A549 (cell line): ENCODE data around the gene GNB1L. TPM values are rescaled to one million over a fixed set of nuclear protein-coding genes. Genes with fewer than 3 reads are reported as not detected.

Experiments
- ATAC-seq, 2 experiments: fragments of 200-7000 bp in 1 of 2; fragments of >200 bp in 1 of 2; cut with Nextera tagmentation in 1 of 2; cut with Tn5 transposase in 1 of 2; 3 replicates each; pipeline versions ENCODE4 v1.8.0 to v1.9.1; 2018 to 2020; ENCODE audit warnings: mild to moderate bottlenecking in 1 of 2, moderate library complexity in 1 of 2
- CTCF ChIA-PET: fragments of 300-600 bp; sonication (Branson Sonifier 250); formaldehyde crosslinking; extraction: SDS; loops from one replicate; lab custom pipeline; 2021; ENCODE audit warnings: antibody characterized with exemption, inconsistent platforms; lab: Yijun Ruan, JAX
- POLR2A ChIA-PET: fragments of 350-600 bp; formaldehyde crosslinking; extraction: SDS; loops from one replicate; lab custom pipeline; 2021; ENCODE audit warnings: antibody characterized with exemption, inconsistent platforms; lab: Yijun Ruan, JAX
- DNase-seq, 2 experiments: peaks; one replicate each; pipeline versions ENCODE4 v3.0.0 to v3.0.0-alpha.2; 2011 to 2016; ENCODE audit warnings: low read depth in 1 of 2, low spot score in 1 of 2
- FAIRE-seq: peaks from 2 replicates; lab custom pipeline; 2011; peaks lifted over from hg19 to GRCh38; lab: Jason Lieb, UNC
- H3K27ac ChIP-seq, 2 experiments: fragments of >200 bp; sonication (Bioruptor Twin); formaldehyde crosslinking; 3 replicates each; pipeline ENCODE4 v1.5.1; 2016 to 2017
- H3K4me1 ChIP-seq: fragments of >200 bp; sonication (Bioruptor Twin); formaldehyde crosslinking; 3 replicates; pipeline ENCODE4 v1.6.1; 2016
- H3K4me2 ChIP-seq: fragments of >200 bp; sonication (Bioruptor Twin); formaldehyde crosslinking; 3 replicates; pipeline ENCODE4 v1.6.1; 2016
- H3K4me3 ChIP-seq: fragments of >200 bp; sonication (Bioruptor Twin); formaldehyde crosslinking; 3 replicates; pipeline ENCODE4 v1.5.1; 2016
- H3K9me3 ChIP-seq: fragments of >200 bp; sonication (Bioruptor Twin); formaldehyde crosslinking; 3 replicates; pipeline ENCODE4 v1.6.1; 2016
- BHLHE40 ChIP-seq: IDR thresholded peaks from 2 replicates; pipeline ENCODE4 v1.6.1; 2012; ENCODE audit warnings: low read depth, low read length, inconsistent platforms
- CEBPB ChIP-seq, 2 experiments: fragments of >200 bp in 1 of 2; sonication (Bioruptor Twin) in 1 of 2; formaldehyde crosslinking in 1 of 2; IDR thresholded peaks; 2 replicates each; pipeline ENCODE4 v1.6.1; 2012 to 2016
- EHF ChIP-seq: fragments of 250-450 bp; sonication (Bioruptor Pico); IDR thresholded peaks from 2 replicates; pipeline ENCODE4 v1.5.0; 2020; ENCODE audit warnings: mild to moderate bottlenecking
- EHMT2 ChIP-seq: fragments of 200-600 bp; sonication (generic); IDR thresholded peaks from 2 replicates; pipeline ENCODE4 v1.6.1; 2016; ENCODE audit warnings: antibody characterized with exemption, low read depth, mild to moderate bottlenecking, moderate library complexity
- EP300 ChIP-seq, 2 experiments: fragments of >200 bp; sonication (Bioruptor Twin); formaldehyde crosslinking; IDR thresholded peaks; 2 replicates in 1 of 2; 3 replicates in 1 of 2; pipeline ENCODE4 v1.6.1; 2016 to 2017
- ESRRA ChIP-seq: fragments of 150-350 bp; IDR thresholded peaks from 2 replicates; pipeline ENCODE4 v1.6.1; 2014; ENCODE audit warnings: mild to moderate bottlenecking, low read length, borderline replicate concordance
- FOSL2 ChIP-seq, 2 experiments: fragments of 450-650 bp in 1 of 2; fragments of >200 bp in 1 of 2; sonication (Bioruptor Twin) in 1 of 2; formaldehyde crosslinking; IDR thresholded peaks; 2 replicates each; pipeline versions ENCODE4 v1.5.0 to v1.6.1; 2016 to 2020; ENCODE audit warnings: mild to moderate bottlenecking in 1 of 2, moderate library complexity in 1 of 2
- FOXS1 ChIP-seq: fragments of 250-450 bp; sonication (Bioruptor Pico); IDR thresholded peaks from 2 replicates; pipeline ENCODE4 v1.5.0; 2020; ENCODE audit warnings: mild to moderate bottlenecking, moderate library complexity
- HEYL ChIP-seq: fragments of 250-450 bp; sonication (Bioruptor Pico); IDR thresholded peaks from 2 replicates; pipeline ENCODE4 v1.8.0; 2021; ENCODE audit warnings: mild to moderate bottlenecking, moderate library complexity
- HOXA7 ChIP-seq: fragments of 250-450 bp; sonication (Bioruptor Pico); IDR thresholded peaks from 2 replicates; pipeline ENCODE4 v1.5.0; 2020; ENCODE audit warnings: mild to moderate bottlenecking, moderate library complexity
- HOXB13 ChIP-seq: fragments of 250-450 bp; sonication (Bioruptor Pico); IDR thresholded peaks from 2 replicates; pipeline ENCODE4 v1.5.0; 2020; ENCODE audit warnings: low read depth, mild to moderate bottlenecking, moderate library complexity
- MYC ChIP-seq: IDR thresholded peaks from 2 replicates; pipeline ENCODE4 v1.6.1; 2012; ENCODE audit warnings: mild to moderate bottlenecking, inconsistent platforms, low read length, improper control_type of control experiment, borderline replicate concordance
- RCOR1 ChIP-seq: fragments of 150-350 bp; IDR thresholded peaks from 2 replicates; pipeline ENCODE4 v1.6.1; 2014; ENCODE audit warnings: antibody characterized with exemption, low read length, low read depth
- TFCP2L1 ChIP-seq: fragments of 250-450 bp; sonication (Bioruptor Pico); IDR thresholded peaks from 2 replicates; pipeline ENCODE4 v1.5.0; 2021; ENCODE audit warnings: mild to moderate bottlenecking
- TP53 ChIP-seq: fragments of 250-450 bp; sonication (Bioruptor Pico); IDR thresholded peaks from 2 replicates; pipeline ENCODE4 v1.5.0; 2021; ENCODE audit warnings: mild to moderate bottlenecking, moderate library complexity
- WGBS: methylation state at CpG from one replicate; pipeline ENCODE4 v1.1.6; 2017; ENCODE audit errors: missing lambda C conversion rate; 5-methylcytosine and 5-hydroxymethylcytosine counted together
- polyA plus RNA-seq, 4 experiments: library from polyadenylated mRNA; depleted of rRNA in 3 of 4; stranded (reverse); fragments of >200 nt; fragmentation: RNase III in 1 of 4; extraction: RNeasy Plus Mini Kit Qiagen cat#74134 plus additional on column Dnase treatment in 1 of 4; gene quantifications; 2 replicates in 3 of 4; 3 replicates in 1 of 4; pipeline ENCODE4 v1.2.3, GENCODE V29; 2011 to 2017
- TF ChIP-seq, protein P1 (sequence below): fragments of 450-650 bp; IDR thresholded peaks from 2 replicates; pipeline ENCODE4 v1.6.1; 2014; ENCODE audit warnings: antibody characterized with exemption
- TF ChIP-seq, protein P2 (sequence below): fragments of 150-350 bp; IDR thresholded peaks from 2 replicates; pipeline ENCODE4 v1.6.1; 2014; ENCODE audit warnings: low read depth, mild to moderate bottlenecking, low read length
- TF ChIP-seq, protein P3 (sequence below): fragments of >200 bp; sonication (Bioruptor Twin); formaldehyde crosslinking; IDR thresholded peaks from 2 replicates; pipeline ENCODE4 v1.6.1; 2016
- TF ChIP-seq, protein P4 (sequence below): fragments of 250-450 bp; sonication (Bioruptor Pico); IDR thresholded peaks from 2 replicates; pipeline ENCODE4 v1.5.0; 2020; ENCODE audit warnings: low read depth, mild to moderate bottlenecking, moderate library complexity
- TF ChIP-seq, protein P5 (sequence below): fragments of >200 bp; sonication (Bioruptor Twin); formaldehyde crosslinking; IDR thresholded peaks from 3 replicates; pipeline ENCODE4 v1.6.1; 2016

GNB1L gene
- polyA plus RNA-seq, 2 of the 4 experiments (the other 2 are of a cell fraction), result 1.8 to 10.3 TPM

DNA sequence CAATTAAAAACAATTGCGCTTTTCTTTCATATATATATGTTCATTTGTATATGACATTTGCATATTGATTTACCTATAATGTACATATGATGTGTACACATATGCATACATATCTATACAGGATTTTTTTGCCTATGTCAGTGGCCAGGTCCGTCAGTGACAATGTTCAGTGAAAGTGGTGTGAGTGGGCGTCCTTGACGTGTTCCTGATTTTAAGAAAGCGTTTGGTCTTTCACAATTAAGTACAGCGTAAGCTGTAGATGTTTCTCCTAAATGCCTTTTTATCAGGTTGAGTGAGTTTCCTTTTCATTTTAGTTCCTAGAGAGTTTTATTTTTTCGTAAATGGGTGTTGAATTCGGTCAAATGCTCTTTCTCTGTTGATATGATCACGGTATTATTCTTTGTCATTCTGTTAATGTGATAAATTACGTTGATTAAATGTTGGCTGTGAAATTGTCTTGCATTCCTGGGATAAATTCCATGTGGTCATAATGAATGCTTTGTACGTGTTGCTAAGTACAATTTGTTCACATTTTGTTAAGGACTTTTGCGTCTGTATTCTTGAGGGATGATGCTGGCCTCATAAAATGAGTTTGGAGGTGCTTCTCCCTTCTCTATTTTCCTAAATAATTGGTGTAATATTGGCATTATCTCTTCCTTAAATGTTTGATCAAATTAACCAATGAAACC, 10.6 kb upstream of the GNB1L start:
- ATAC-seq (no peak), DNase-seq (no peak), FAIRE-seq (no peak)
- ChIA-PET POLR2A (no interaction called here), CTCF (interaction anchor here (0.9 to 1.7 kb wide), 4 partner anchors 10 to 134 kb away, joined by 3 to 6 read pairs (median 4); no protein-coding TSS in a partner anchor)
- no peak overlapping the region for H3K4me3 ChIP-seq
- TF ChIP-seq, protein P1, sequence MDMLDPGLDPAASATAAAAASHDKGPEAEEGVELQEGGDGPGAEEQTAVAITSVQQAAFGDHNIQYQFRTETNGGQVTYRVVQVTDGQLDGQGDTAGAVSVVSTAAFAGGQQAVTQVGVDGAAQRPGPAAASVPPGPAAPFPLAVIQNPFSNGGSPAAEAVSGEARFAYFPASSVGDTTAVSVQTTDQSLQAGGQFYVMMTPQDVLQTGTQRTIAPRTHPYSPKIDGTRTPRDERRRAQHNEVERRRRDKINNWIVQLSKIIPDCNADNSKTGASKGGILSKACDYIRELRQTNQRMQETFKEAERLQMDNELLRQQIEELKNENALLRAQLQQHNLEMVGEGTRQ, result no peak
- no peak for TF ChIP-seq RCOR1
- TF ChIP-seq, protein P2, sequence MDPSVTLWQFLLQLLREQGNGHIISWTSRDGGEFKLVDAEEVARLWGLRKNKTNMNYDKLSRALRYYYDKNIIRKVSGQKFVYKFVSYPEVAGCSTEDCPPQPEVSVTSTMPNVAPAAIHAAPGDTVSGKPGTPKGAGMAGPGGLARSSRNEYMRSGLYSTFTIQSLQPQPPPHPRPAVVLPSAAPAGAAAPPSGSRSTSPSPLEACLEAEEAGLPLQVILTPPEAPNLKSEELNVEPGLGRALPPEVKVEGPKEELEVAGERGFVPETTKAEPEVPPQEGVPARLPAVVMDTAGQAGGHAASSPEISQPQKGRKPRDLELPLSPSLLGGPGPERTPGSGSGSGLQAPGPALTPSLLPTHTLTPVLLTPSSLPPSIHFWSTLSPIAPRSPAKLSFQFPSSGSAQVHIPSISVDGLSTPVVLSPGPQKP, result no peak
- no peak for TF ChIP-seq FOSL2 (IDR thresholded peaks at IDR 0.05)
- TF ChIP-seq FOSL2 (CRISPR knock-in tag; IDR thresholded peaks at IDR 0.05), result no peak
- TF ChIP-seq, protein P3, sequence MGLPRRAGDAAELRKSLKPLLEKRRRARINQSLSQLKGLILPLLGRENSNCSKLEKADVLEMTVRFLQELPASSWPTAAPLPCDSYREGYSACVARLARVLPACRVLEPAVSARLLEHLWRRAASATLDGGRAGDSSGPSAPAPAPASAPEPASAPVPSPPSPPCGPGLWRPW, result no peak
- no peak for TF ChIP-seq TP53
- no peak for TF ChIP-seq MYC
- WGBS, result 88% methylated on average over 12 of the region's 12 CpGs
- H3K4me1 ChIP-seq, result no peaks in the 10 kb centered on the region
- no peak overlapping the region for H3K4me2 ChIP-seq
- no peaks in the 10 kb centered on the region for H3K9me3 ChIP-seq
- no peak overlapping the region for H3K27ac ChIP-seq

DNA sequence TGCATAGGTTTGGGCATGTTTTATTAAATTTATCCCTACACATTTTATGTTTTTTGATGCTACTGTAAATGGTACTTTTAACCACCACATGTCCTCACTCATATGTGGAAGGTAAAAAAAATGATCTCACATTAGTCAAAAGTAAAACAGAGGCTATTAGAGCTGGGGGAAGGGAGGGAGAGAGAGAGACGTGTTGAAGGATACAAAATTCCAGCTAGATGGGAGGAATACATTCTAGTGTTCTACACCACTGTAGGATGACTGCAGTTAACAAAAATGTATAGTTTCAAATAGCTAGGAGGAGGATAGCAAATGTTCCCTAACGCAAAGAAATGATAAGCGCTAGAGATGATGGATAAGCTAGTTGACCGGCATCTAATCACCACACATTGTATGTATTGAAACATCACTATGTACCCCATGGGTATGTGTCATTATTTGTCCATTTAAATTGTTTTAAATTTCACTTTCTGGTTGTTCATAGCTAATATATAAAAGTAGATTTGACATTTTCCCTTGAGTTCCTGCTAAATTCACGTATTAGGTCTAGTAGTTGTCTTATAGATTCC, 9.9 kb upstream of the GNB1L start:
- TF ChIP-seq, protein P4, sequence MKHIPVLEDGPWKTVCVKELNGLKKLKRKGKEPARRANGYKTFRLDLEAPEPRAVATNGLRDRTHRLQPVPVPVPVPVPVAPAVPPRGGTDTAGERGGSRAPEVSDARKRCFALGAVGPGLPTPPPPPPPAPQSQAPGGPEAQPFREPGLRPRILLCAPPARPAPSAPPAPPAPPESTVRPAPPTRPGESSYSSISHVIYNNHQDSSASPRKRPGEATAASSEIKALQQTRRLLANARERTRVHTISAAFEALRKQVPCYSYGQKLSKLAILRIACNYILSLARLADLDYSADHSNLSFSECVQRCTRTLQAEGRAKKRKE (CRISPR knock-in tag), result no peak
- TF ChIP-seq EP300 (IDR thresholded peaks at IDR 0.05), result no peak
- no peak for TF ChIP-seq HOXA7 (CRISPR knock-in tag)
- TF ChIP-seq TP53, result no peak
- TF ChIP-seq HOXB13 (CRISPR knock-in tag), result no peak
- TF ChIP-seq, protein P5, sequence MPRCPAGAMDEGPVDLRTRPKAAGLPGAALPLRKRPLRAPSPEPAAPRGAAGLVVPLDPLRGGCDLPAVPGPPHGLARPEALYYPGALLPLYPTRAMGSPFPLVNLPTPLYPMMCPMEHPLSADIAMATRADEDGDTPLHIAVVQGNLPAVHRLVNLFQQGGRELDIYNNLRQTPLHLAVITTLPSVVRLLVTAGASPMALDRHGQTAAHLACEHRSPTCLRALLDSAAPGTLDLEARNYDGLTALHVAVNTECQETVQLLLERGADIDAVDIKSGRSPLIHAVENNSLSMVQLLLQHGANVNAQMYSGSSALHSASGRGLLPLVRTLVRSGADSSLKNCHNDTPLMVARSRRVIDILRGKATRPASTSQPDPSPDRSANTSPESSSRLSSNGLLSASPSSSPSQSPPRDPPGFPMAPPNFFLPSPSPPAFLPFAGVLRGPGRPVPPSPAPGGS, result no peak
- no peak for TF ChIP-seq ESRRA
- TF ChIP-seq FOXS1, result no peak
- TF ChIP-seq RCOR1, result no peak
- no peak for TF ChIP-seq BHLHE40
- TF ChIP-seq CEBPB (IDR thresholded peaks at IDR 0.05), result no peak
- TF ChIP-seq HEYL (CRISPR knock-in tag), result no peak
- TF ChIP-seq EHMT2, result no peak
- TF ChIP-seq TFCP2L1 (CRISPR knock-in tag), result no peak
- no peak for TF ChIP-seq EHF (CRISPR knock-in tag)
- Histone ChIP-seq H3K27ac (no peak overlapping the region), H3K4me3 (no peak overlapping the region), H3K9me3 (no peaks in the 10 kb centered on the region), H3K4me2 (no peak overlapping the region), H3K4me1 (no peaks in the 10 kb centered on the region)
- FAIRE-seq (no peak), ATAC-seq (no peak), DNase-seq (no peak)
- ChIA-PET CTCF (interaction anchor here (0.9 to 1.1 kb wide), 3 partner anchors 9 to 134 kb away, joined by 3 to 6 read pairs (median 3); no protein-coding TSS in a partner anchor), POLR2A (no interaction called here)
- WGBS, result 90% methylated on average over 5 of the region's 5 CpGs
